HG03460 (cell line): ENCODE data around the gene C10orf67.
"Not testable (repeated sequence)": the region's sequence is repeated elsewhere in the genome, so short reads cannot be mapped to it uniquely, and the experiment has no call there.

Experiments
- ATAC-seq: cut with Tn5 transposase; IDR thresholded peaks from one replicate; pipeline ENCODE4 v1.9.1; 2021; ENCODE audit not compliant: unreplicated experiment

The C10orf67 gene

DNA sequence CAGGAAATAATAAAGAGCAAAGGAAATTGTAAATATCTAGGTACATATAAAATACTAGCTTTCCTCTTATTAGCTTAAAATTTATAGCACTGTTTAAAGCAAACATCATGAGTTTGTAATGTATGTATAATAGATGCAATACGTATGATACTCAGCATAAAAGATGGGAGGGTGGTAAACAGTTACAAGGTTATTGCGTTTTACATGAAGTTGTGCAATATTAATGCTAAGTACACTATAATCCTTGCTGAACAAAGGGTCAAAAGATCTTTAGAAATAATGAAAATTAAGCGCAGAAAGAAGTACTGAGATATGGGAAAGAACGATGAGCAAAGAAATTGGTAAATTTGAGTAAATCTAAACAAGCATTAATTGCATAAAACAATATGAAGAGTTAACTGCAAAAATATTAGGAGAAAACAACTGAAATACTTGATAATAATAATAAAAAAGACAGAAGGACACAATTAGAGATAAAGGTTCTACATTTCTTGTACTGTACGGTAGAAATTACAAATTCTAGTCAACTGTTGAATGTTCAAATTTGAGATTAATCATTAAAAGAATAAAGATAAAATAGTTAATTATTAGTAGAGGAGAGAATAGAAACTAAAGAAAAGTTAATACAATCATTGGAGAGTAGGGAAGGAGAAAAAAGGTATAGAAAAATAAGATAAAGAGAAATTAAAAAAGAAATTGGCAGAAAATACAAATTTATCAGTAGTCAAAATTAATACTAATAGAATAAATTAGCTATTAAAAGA lies 17.9 kb downstream of the C10orf67 start:
- no peak for ATAC-seq

DNA sequence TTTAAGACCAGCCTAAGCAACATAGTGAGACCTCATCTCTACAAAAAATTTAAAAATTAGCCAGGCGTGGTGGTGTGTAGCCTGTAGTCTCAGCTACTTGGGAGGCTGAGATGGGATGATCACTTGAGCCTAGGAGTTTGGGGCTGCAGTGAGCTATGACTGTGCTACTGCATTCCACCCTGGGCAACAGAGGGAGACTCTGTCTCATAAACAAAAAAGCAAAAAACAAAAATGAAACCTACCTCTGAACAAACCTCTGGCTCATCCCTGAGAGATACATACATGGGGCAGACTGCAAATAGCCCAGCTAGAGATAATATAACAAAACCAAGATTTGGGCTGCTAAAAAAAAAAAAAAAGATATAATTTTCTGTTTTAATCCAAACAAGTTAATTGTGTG lies 19.5 kb downstream of the C10orf67 start:
- peak; percentile 95 for ATAC-seq

DNA sequence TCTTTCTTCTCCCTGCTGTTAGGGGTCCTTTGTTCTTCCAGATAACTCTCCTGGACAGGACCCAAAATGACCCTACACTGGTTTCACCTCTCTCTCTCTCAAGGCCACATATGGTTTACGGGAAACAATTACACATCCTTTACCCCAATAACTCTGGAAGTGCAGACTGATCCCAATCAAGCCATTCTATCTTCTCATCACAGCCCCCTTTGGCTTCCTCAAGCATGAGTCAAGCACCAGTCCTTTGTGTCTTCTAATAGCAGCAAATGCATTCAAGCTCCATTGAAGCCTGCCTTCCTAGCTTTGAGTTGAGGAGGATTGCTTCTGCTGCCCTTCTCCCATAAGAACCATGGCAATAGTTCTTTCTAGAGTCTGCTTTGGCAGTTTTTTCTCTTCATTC lies 20.2 kb downstream of the C10orf67 start:
- no peak for ATAC-seq

DNA sequence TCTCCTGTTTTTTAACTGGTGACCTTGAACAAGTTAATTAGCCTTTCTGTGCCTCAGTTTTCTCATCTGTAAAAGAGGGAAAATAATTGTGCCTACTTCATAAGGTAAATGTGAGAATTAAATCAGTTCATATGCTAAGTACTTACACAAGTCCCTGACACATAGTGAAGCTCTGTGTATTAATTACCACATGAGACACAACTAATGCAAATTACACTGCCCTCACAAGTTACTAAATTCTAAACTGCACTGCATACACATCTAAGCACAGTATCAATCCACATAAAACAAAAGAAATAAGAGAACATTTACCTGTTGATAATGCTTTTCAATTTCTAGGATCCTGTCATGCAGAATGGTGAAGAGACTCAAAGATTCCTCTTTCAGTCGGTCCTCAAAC lies 22.5 kb downstream of the C10orf67 start:
- no peak for ATAC-seq

- ATAC-seq, result no peak
Observed at GRCh38 chr10:23319835-23320234, 24.8 kb downstream of the C10orf67 start.

DNA sequence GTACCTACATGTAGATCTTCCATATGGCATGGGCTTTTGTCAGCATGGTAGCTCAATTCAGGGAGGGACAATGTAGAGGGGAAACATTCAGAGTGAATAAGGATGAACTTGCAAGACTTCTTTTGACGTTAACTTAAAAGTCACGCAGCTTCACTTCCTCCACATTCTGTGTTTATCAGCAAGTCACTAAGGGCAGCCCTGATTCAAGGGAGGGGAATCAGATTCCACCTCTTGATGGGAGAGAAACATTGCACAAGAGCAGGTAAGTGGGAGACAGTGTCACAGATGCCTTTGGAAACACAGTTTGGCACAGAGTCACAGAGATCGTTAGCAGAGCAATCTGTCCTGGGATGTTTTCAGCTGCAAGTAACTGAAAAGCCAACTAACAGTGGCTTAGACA lies 26.2 kb downstream of the C10orf67 start:
- no peak for ATAC-seq

GRCh38 chr10:23317416-23317815 lies 27.2 kb downstream of the C10orf67 start:
- no peak for ATAC-seq

DNA sequence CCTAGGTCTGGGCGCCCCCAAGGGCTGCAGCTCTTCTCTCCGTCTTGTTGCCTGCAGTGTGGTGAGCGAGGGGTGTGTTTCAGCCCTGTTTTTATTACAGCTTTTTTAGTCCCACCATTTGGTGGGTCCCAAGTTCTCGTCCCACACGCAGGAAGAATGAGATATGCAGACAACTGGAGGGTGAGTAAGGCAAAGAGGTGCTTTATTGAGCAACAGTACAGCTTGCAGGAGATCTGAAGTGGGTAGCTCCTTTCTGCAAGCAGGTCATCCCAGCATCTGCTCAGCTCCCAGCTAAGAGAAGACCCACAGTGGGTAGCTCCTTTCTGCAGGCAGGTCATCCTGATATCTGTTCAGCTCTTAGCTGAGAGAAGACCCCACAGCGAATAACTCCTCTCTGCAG lies 28.2 kb downstream of the C10orf67 start:
- ATAC-seq, result no peak

DNA sequence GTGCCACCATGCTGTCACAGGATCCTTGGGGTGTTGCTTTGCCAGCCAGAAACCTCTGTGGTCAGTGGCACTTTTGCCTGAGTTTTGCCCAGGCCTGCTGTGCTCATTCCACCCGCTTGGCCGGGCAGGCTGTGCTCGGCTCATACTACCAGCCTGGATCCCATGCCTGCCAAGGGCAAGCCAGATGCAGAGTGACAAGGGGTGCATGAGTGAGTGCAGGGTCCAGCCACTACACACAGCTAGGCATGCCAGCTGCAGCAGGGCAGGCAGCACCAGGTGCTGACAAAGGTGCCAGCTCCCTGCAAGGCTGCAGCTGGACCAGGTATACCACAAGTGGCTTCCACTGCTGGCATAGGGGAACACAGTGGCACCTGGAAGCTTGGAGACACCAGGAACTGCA lies 28.6 kb downstream of the C10orf67 start:
- ATAC-seq, result no peak

- ATAC-seq, result peak; percentile 59
Observed at GRCh38 chr10:23314835-23315239, 29.8 kb downstream of the C10orf67 start.

GRCh38 chr10:23311034-23311433 lies 33.6 kb downstream of the C10orf67 start:
- no peak for ATAC-seq

- no peak for ATAC-seq
Observed at GRCh38 chr10:23310404-23310803, 34.2 kb downstream of the C10orf67 start.

GRCh38 chr10:23299961-23300360 lies 44.6 kb downstream of the C10orf67 start:
- not testable (repeated sequence) for ATAC-seq

GRCh38 chr10:23294638-23295247 lies 49.9 kb downstream of the C10orf67 start:
- no peak for ATAC-seq

DNA sequence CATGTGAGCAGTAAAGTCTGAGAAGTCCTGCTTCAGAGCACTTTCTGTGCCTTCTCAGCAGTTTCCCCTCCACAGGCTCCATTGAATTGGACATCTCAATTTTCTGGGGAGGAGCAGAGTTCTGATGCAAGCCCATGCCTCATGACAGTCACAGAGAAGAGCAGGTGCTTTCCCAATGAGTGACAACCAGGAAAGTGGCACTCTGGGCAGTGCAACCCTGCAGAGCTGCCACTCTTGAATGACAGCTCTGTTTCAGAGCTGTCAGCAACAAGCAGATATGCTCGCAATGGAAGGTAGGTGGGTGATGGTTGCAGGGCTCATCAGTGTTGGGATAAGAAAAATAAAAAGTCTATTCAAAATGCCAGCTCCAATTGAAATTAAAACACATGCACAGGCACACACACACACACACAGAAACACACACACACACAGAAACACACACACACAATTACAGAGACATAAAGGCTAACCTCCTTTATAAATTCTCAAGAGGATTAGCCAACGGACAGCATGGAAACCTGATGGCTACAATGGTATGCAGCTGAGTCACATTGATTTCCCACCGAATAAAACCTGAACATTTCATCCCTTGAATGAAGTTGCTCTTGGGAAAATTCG lies 50.5 kb downstream of the C10orf67 start:
- no peak for ATAC-seq

GRCh38 chr10:23293145-23293724 lies 51.4 kb downstream of the C10orf67 start:
- ATAC-seq, result peak; percentile 94

DNA sequence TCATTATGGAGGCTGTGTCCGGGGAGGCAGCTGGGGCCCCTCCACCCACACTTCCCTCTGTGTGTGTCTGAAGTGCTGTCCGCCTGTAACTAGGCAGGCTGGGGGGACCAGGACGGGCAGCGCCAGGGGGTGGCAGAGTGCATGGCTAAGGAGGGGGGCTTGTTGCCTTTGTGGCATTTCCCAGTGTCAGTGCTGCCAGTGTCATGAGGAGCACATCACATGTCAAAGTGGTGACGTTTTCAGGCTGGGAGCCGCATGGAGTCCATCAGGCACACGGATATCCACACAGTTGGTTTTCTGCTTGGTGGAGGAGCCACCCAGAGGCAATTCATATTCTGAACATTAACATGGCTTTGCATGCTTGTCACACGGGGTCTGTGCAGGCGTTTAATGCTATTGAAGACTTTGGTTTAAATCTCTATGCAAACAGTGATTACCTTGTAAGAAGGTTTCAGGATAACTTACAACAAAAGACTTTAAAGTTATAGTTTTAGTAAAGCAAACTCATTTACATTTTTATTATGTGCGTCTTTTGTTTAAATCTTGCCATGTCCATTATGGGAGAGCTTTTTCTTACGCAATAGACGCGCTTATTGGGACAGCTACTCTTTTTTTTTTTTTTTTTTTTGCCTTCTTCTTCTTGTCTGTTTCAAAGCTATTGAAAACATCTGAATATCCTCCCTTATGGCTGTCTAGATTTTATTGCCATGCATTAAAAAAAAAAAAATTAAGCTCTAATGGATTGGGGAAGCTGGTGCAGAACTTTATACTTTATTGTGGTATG lies 52.9 kb downstream of the C10orf67 start:
- ATAC-seq, result no peak

GRCh38 chr10:23284674-23285335 lies 59.8 kb downstream of the C10orf67 start:
- no peak for ATAC-seq

- no peak for ATAC-seq
Observed at GRCh38 chr10:23284155-23284554, 60.4 kb downstream of the C10orf67 start.

DNA sequence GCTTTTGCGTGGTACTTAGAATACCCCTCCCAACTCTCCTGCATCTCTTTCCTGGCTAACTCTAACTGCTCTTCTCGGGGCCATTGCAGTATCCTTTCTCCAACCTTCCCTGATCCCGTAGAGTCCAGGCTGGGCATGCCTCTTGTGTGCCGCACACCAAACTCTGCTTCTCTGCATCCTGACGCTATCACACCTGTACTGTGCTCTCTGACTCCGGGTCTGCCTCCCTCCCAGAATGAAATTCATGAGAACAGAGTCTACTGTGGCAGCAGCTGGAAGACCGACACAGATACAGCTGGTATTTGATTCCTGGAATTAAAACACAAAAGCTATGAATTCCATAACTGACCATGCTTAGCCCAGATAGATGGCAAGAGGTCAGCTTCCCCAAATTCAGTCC lies 60.9 kb downstream of the C10orf67 start:
- ATAC-seq, result no peak

DNA sequence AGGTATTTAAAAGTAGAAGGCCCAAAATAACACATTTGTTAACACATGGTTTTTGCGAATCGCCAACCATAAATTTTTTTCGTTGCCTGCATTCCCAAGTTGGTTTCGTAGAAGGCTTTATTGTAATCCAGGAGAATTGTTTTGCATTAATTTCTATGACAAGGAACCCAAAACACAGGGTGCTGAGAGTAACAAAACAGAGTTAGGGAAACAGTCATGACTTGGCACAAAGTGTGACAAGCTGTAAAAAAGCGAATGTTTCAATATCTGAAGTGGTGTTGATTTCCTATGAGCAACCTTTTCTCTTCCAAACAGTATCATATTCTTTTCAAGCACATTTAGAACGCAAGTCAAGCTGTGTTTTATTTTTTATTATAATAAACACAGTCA lies 63.6 kb downstream of the C10orf67 start:
- ATAC-seq, result no peak
